ENCODE measurements around the gene CLIP3.

- TF ChIP-seq POLR2A (IDR thresholded peaks at IDR 0.05; ENCODE audit: low read depth, low read length) (no peak), TAF1 (IDR thresholded peaks at IDR 0.05; ENCODE audit: borderline replicate concordance, low read depth, low read length) (no peak), POLR2AphosphoS5 (IDR thresholded peaks at IDR 0.05; ENCODE audit: low read depth, low read length) (no peak)
These were observed 32.2 kb upstream of the CLIP3 start for GRCh38 chr19:36064826-36065225.

Data from GM12892 (cell line).